ENCODE data around the gene CACNA1G. TPM values are rescaled to one million over a fixed set of nuclear protein-coding genes. Genes with fewer than 3 reads are reported as not detected.

Gene CACNA1G
- total RNA-seq, 1 experiment from 2014 or later = 6.7 TPM

- TF ChIP-seq TCF7 (CRISPR knock-in tag; IDR thresholded peaks at IDR 0.05; ENCODE audit: low read depth) (no peak), NFYB (CRISPR knock-in tag; conservative IDR thresholded peaks at IDR 0.05; ENCODE audit: low read depth) (no peak), CBFB (CRISPR knock-in tag; IDR thresholded peaks at IDR 0.05; ENCODE audit: low read depth) (no peak), ZNF121 (CRISPR knock-in tag; IDR thresholded peaks at IDR 0.05) (no peak)
Observed at GRCh38 chr17:50583641-50584040, 23.1 kb downstream of the CACNA1G start (continued).

- ATAC-seq = peak; percentile 7; the same call in 1 of the 2 replicates
Observed at GRCh38 chr17:50584116-50584515, 23.6 kb downstream of the CACNA1G start.

GRCh38 chr17:50584749-50585148, 24.2 kb downstream of the CACNA1G start:
- Mint-ChIP-seq H3K4me1 (peaks cover 21% of the 10 kb centered on the region), H3K36me3 (no peaks in the 10 kb centered on the region), H3K27me3 (ENCODE audit: low read depth) (no peaks in the 10 kb centered on the region), H3K4me3 (no peak overlapping the region), H3K9me3 (no peaks in the 10 kb centered on the region), H3K27ac (no peak overlapping the region; the same call in 1 of the 2 replicates)
- POLR2A ChIA-PET = interaction anchor here (0.6 kb wide), 1 partner anchor 90 kb away, joined by 10 read pairs; no protein-coding TSS in a partner anchor
- no peak for TF ChIP-seq SMAD4 (CRISPR knock-in tag; IDR thresholded peaks at IDR 0.05)
- TF ChIP-seq GABPB1 (CRISPR knock-in tag; IDR thresholded peaks at IDR 0.05) = no peak
- TF ChIP-seq CREM (CRISPR knock-in tag; IDR thresholded peaks at IDR 0.05) = no peak
- TF ChIP-seq ZNF416 (CRISPR knock-in tag; IDR thresholded peaks at IDR 0.05) = no peak
- TF ChIP-seq SP1 (CRISPR knock-in tag; conservative IDR thresholded peaks at IDR 0.05) = no peak
- TF ChIP-seq CTCF (IDR thresholded peaks at IDR 0.05) = no peak
- no peak for TF ChIP-seq ZNF121 (CRISPR knock-in tag; IDR thresholded peaks at IDR 0.05)
- TF ChIP-seq ESRRA (CRISPR knock-in tag; IDR thresholded peaks at IDR 0.05; ENCODE audit: borderline replicate concordance) = no peak
- no peak for TF ChIP-seq ATF2 (CRISPR knock-in tag; IDR thresholded peaks at IDR 0.05; ENCODE audit: borderline replicate concordance, low read depth)
- no peak for TF ChIP-seq PREB (CRISPR knock-in tag; IDR thresholded peaks at IDR 0.05; ENCODE audit: borderline replicate concordance)
- TF ChIP-seq ZNF138 (CRISPR knock-in tag; conservative IDR thresholded peaks at IDR 0.05) = no peak
- no peak for TF ChIP-seq TEAD1 (CRISPR knock-in tag; IDR thresholded peaks at IDR 0.05)
- TF ChIP-seq FOXP1 (CRISPR knock-in tag; IDR thresholded peaks at IDR 0.05; ENCODE audit: borderline replicate concordance) = no peak
- TF ChIP-seq ZNF219 (CRISPR knock-in tag; IDR thresholded peaks at IDR 0.05; ENCODE audit: borderline replicate concordance) = no peak
- no peak for TF ChIP-seq JAZF1 (CRISPR knock-in tag; IDR thresholded peaks at IDR 0.05)
- no peak for TF ChIP-seq ZNF263 (CRISPR knock-in tag; IDR thresholded peaks at IDR 0.05; ENCODE audit: low read depth)
- CTCF ChIA-PET = interaction anchor here (1.3 to 5.0 kb wide), 3 partner anchors 9 to 42 kb away, joined by 3 to 26 read pairs (median 4); no protein-coding TSS in a partner anchor
- DNase-seq (ENCODE audit: low spot score) (no peak), ATAC-seq (no peak)

More at GRCh38 chr17:50584116-50584515, 23.6 kb downstream of the CACNA1G start:
- TF ChIP-seq JAZF1 (CRISPR knock-in tag; IDR thresholded peaks at IDR 0.05) = no peak
- no peak for TF ChIP-seq HMGA2 (CRISPR knock-in tag; IDR thresholded peaks at IDR 0.05)
- TF ChIP-seq ZNF512 (CRISPR knock-in tag; IDR thresholded peaks at IDR 0.05; ENCODE audit: borderline replicate concordance) = no peak
- no peak for TF ChIP-seq USF2 (CRISPR knock-in tag; IDR thresholded peaks at IDR 0.05)
- no peak for TF ChIP-seq SOX15 (CRISPR knock-in tag; IDR thresholded peaks at IDR 0.05)
- H3K4me1 Mint-ChIP-seq = peaks cover 21% of the 10 kb centered on the region
- DNase-seq (ENCODE audit: low spot score) = no peak
- H3K27ac Mint-ChIP-seq = peak overlapping the region; percentile 27
- POLR2A ChIA-PET = no interaction called here
- no peaks in the 10 kb centered on the region for H3K27me3 Mint-ChIP-seq (ENCODE audit: low read depth)
- no peaks in the 10 kb centered on the region for H3K9me3 Mint-ChIP-seq
- H3K4me3 Mint-ChIP-seq = no peak overlapping the region
- CTCF ChIA-PET = interaction anchor here (1.3 to 5.0 kb wide), 3 partner anchors 9 to 42 kb away, joined by 4 to 26 read pairs (median 6); no protein-coding TSS in a partner anchor
- H3K36me3 Mint-ChIP-seq = no peaks in the 10 kb centered on the region
